GM23248 (cell line): ENCODE results near the gene ROM1.

Experiments
- EZH2 ChIP-seq: fragments of 200-600 bp; sonication (generic); IDR thresholded peaks from 2 replicates; pipeline ENCODE4 v1.6.1; 2018; ENCODE audit warnings: antibody characterized with exemption, mild to moderate bottlenecking; ENCODE audit not compliant: insufficient read depth, poor library complexity, severe bottlenecking
- EZH2phosphoT487 ChIP-seq: fragments of 200-600 bp; sonication (generic); IDR thresholded peaks from 2 replicates; pipeline ENCODE4 v1.6.1; 2018; ENCODE audit warnings: antibody characterized with exemption, moderate library complexity, mild to moderate bottlenecking, low read depth; ENCODE audit not compliant: insufficient read depth

DNA sequence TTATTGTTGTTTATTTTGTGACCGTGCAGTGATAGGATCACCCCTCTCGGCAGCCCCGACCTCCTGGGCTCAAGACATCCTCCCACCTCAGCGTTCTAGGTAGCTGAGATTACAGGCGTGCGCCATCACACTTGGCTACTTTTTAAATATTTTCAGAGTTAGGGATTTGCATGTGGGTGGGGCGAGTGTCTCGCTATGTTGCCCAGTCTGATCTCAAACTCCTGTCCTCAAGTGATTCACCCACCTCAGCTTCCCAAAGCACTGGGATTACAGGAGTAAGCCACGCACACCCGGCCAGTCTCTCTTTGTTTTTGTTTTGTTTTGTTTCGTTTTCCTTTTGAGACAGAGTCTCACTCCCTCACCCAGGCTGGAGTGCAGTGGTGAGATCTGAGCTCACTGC lies 41.2 kb downstream of the ROM1 start:
- TF ChIP-seq EZH2 (no peak), EZH2phosphoT487 (no peak)
